H1 (cell line): ENCODE results near the gene ITGA6. TPM values are rescaled to one million over a fixed set of nuclear protein-coding genes. Genes with fewer than 3 reads are reported as not detected.

Experiments used
- RBBP5 ChIP-seq: IDR thresholded peaks from 2 replicates; pipeline ENCODE4 v1.7.1; 2012; ENCODE audit warnings: low read depth, mild to moderate bottlenecking, inconsistent platforms, low read length, moderate library complexity, borderline replicate concordance
- polyA plus RNA-seq, 7 experiments: library from polyadenylated mRNA; depleted of rRNA in 3 of 7; stranded (reverse) in 5 of 7; unstranded in 2 of 7; fragments of >200 nt in 5 of 7; fragments of 200-250 nt in 2 of 7; gene quantifications; 1 replicate in 5 of 7; 2 replicates in 1 of 7; 4 replicates in 1 of 7; pipeline versions ENCODE4 v1.2.1 to v1.2.3, GENCODE V29; 2011 to 2013; ENCODE audit warnings: missing spikeins in 2 of 7, mixed read lengths in 2 of 7
- total RNA-seq: library from RNA; stranded (reverse); fragmentation: NEBNext Ultra II Directional; extraction: Animal tissue kit (Norgen Biotek cat#: 25700); gene quantifications from 2 replicates; pipeline ENCODE4 v1.2.1, GENCODE V29; 2021

Gene ITGA6
- total and polyA plus RNA-seq, 2 of the 8 experiments (the other 6 are each of a cell fraction or from before 2014, with no cell fraction given), result 26.9 to 118 TPM

DNA sequence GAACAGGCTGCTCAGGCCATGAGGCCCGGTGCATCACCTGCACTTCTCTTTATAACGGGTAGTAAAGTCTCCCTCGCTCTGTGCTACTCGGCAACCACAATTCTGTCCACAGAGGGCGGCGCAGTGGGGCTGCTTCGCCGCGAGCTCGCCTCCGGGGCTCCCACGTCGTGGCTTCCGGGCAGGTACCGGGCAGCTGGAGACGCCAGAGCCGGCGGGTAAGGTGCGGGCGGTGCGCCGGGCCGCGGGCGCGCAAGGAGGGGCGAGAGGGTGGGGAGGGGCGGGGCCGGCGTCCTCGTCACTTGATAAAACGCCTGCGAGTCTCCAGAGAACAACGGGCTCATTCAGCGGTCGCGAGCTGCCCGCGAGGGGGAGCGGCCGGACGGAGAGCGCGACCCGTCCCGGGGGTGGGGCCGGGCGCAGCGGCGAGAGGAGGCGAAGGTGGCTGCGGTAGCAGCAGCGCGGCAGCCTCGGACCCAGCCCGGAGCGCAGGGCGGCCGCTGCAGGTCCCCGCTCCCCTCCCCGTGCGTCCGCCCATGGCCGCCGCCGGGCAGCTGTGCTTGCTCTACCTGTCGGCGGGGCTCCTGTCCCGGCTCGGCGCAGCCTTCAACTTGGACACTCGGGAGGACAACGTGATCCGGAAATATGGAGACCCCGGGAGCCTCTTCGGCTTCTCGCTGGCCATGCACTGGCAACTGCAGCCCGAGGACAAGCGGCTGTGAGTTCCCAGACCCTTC lies at the start of gene ITGA6 (continued):
- peak; percentile 29 for TF ChIP-seq RBBP5
